Stimulated activated CD8-positive, alpha-beta memory T cell treated with anti-CD3 and anti-CD28 coated beads, Interleukin-12 subunit alpha, Interleukin-12 subunit beta, amount 100 ng/mL, for 24 hours (primary cell): ENCODE measurements around the gene CD1C.
"Not testable (repeated sequence)": the region's sequence is repeated elsewhere in the genome, so short reads cannot be mapped to it uniquely, and the experiment has no call there.

ENCODE experiments used
- DNase-seq: peaks from one replicate; pipeline ENCODE4 v3.0.0-alpha.2; 2020; ENCODE audit errors: extremely low read depth

CD1C gene

DNA sequence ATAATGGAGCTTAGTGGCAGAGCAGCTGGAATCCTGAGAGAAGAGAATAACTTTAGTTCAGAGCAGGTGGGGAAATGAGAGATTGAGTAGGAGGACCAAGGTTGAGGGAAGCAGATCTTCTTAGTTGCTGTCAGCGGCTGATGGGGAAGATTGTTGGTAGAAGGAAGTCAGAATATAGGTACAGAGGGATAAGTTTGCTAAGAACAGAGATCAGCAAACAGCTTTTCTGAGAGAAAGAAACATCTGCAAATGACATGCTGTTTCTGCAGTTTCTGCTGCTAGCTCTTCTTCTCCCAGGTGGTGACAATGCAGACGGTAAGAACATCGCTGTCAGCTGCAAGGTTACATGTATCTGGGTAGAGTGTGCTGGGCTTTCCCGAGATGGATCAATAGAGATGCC lies at the start of gene CD1C:
Gene CD1C (plus strand): TSS at position 113 of the 400 bp plus-strand sequence. CDS start 142 bp downstream, at position 255.
- DNase-seq: no peak

DNA sequence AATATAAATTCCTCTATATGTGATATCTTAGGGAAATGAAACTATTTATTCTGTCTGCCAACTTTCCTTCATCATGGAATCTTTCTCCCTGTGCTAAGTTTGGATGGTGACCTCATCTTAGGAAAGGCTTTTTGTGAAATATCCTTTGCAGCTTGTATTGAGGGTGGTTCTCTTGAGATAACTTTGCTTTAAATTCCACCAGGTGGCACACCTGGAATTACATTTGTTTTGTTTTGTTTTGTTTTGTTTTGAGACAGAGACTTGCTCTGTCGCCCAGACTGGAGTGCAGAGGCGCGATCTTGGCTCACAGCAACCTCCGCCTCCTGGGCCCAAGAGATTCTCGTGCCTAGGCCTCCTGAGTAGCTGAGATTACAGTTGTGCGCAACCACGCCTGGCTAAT lies 43.1 kb upstream of the CD1C start:
- no peak for DNase-seq

DNA sequence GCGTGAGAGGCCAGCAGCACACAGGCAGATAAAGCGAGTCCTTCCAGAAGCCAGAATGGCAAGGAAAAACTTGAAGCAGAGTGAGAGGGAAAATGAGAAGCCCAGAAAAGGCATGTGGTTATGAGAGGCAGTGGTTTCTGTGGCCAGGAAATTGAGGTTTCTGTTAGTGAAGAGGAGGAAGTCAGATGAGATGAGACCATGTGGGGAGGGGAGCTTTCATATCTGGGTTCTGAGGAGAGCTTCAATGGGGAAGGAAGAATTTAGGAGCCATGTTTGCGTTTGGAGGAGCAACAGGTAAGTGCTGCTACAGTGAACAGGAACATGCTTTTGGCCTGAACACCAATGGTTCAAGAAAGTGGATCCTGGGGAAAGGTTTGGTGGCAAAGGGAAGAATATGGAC lies 41.6 kb upstream of the CD1C start:
- peak; percentile 5 for DNase-seq

DNA sequence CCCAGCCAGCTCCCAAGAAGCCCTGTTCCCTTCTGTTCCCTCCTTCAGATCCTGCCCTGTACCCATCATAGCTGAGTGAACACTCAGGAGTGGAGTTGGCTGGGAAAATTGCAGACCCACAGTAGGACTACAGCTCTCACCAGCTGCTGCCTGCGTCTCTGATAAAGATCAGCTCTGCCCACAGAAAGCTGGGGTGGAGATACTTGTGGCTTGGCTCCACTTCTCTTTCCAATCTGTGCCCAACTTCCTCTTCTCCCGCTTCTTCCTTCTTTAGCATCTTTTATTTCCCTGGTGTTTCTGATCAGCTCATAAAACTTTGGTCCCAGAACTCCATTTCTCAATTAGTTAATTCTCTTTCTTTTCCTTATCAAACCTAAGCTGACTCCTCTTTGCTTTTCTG lies 41.0 kb upstream of the CD1C start:
- no peak for DNase-seq

DNA sequence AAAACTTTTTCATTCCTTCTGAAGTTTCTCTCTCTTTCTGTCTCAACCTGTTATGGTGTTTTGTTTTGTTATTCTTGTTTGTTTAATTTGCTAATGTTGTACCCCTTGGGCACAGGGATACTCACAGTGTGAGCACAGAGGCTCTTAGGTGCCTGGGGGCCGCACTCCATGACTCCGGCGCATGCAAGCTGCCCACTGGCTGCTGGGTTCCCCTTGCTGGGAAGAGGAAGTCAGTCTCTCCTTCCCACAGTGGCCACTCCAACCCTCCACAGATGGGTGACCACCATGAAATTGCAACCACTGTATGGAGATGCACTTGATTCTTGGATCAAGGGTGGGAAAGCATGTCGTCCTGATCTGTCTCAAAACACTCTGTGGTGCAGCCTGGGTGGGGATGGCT lies 40.1 kb upstream of the CD1C start:
- DNase-seq: no peak

DNA sequence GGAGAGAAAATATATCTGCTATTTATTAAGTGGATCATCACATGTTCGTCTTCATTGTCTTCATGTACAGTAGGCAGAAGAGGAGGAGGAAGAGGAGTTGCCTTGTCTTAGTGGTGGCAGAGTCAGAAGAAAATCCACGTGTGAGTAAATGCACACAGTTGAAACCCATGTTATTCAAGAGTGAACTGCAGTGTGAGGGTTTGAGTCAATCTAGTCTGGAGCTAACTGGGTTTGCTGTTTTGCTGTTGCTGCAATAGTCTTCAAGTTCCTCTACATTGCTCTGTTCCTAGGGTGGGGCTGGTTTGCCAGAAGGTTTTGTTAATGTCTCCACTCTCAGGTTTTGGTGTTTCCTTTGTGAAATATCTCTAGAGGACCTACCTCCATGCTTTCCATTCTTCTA lies 38.6 kb upstream of the CD1C start:
- no peak for DNase-seq

DNA sequence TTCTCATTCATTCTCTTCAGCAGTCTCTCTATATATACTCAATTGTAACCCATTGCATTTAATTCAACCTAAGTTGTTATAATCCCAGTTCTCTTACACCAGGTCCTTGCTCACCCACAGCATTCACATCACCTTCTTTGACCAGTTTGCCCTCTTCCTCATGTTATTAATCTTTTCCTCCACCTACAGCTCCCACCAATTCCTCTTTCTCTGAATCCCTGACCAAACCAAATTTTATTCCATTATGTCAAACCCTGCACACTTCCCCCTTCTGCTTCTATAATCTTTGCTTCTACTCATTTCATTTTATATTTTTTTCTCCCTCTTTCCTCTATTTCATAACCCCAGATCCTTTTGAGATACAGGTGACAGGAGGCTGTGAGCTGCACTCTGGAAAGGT lies 34.1 kb upstream of the CD1C start:
- DNase-seq: no peak

DNA sequence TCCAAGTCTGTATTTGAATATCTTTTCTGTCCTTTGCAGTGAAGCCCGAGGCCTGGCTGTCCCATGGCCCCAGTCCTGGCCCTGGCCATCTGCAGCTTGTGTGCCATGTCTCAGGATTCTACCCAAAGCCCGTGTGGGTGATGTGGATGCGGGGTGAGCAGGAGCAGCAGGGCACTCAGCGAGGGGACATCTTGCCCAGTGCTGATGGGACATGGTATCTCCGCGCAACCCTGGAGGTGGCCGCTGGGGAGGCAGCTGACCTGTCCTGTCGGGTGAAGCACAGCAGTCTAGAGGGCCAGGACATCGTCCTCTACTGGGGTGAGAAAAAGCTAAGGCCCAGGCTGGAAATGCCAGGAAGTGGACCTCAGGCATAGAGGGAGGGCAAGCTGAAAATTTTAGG lies 33.0 kb upstream of the CD1C start:
- not testable (repeated sequence) for DNase-seq

DNA sequence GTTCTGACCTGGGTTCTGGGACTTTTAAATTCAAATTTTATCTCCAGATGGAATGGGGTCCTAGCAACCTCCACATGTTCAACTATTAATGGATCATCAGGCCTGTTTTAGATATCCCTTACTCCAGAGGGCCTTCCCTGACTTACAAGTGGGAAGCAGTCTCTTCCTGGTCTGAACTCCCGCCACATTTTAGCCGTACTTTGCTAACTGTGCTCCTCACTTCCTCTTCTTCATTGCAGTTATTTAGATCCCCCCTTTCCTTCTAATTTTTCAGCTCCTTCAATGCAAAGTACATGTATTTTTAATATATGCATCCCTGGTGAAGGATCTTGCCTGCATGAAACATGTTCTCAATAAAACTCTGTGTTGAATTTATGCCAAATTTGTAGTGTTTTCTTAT lies 31.8 kb upstream of the CD1C start:
- DNase-seq: no peak

DNA sequence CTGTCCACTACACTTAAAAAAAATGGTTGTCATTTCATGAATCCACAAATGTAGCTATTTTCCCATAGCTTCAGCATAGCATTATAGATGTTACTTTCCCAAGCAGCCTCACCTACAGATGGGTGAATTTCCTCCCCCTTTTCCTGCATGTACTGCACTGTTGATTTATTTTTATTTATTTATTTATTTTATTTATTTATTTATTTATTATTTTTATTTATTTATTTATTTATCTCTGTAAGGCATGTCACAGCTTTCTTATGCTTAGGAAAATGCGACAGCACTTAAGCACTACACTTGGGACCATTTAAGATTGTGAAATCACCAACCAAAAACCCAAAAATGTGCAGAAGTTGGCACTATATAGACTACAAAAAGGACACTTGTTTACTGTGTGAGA lies 30.6 kb upstream of the CD1C start:
- DNase-seq: no peak

DNA sequence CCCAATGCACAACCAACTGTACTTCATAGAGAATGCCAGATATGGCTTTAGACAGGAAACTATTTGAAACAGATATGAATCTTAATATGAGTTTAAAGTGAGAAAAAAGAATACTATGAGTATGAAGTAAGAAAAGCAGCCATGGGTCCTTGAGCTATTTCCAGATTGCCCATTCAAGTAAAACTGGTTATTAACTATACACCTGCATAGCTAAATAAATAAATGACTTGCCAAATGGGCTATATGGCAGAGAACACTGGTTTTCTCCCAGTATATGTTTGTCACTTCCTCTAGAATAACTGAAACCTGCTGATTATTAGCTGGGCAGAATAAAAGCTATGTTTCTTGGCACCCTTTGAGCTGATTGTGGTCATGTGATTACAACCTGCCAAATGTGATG lies 17.0 kb upstream of the CD1C start:
- no peak for DNase-seq

DNA sequence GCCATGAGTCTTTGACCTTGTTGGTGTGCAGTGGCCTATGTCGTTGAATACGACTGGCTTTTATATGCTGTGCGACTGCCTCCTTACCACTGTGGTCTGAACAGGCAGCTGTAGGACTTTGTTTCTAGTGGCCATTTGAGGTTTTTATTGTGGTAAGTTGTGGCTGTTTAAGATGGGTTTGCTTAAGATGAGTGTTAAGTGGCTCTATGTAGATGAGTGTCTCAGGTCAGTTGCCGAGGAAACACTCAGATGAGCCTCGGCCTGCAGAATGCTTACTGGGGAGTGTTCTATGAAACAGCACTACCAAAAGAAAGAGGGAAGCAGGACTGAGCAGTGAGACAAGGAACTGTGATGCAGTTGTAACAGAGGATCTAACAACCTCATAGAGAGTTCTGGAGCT lies 14.9 kb upstream of the CD1C start:
- DNase-seq: no peak

DNA sequence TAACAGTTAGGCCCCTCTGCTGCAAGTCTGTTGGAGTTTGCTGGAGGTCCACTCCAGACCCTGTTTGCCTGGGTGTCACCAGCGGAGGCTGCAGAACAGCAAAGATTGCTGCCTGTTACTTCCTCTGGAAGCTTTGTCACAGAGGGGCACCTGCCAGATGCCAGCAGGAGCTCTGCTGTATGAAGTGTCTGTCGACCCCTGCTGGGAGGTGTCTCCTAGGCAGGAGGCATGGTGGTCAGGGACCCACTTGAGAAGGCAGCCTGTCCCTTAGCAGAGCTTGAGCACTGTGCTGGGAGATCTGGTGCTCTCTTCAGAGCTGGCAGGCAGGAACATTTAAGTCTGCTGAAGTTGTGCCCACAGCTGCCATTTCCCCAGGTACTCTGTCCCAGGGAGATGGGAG lies 7.3 kb upstream of the CD1C start:
- not testable (repeated sequence) for DNase-seq

DNA sequence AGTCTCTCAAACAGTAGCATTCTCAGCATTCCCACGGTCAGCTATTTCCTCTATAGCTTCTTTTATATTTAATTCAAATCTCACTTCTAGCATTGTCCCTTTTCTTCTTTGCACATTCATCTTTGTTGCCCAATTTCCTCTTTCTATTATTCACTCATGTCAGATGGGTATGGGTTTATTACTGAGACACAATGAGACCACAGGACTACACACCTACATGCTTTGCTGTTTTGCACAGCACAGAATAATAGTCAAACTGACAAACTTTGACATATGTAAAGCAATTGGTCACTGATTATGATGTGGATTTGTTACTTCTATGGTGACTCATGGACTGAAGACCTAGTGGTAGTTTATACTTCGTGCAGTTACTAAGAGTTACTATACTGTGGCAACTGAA lies 5.8 kb upstream of the CD1C start:
- DNase-seq: no peak

DNA sequence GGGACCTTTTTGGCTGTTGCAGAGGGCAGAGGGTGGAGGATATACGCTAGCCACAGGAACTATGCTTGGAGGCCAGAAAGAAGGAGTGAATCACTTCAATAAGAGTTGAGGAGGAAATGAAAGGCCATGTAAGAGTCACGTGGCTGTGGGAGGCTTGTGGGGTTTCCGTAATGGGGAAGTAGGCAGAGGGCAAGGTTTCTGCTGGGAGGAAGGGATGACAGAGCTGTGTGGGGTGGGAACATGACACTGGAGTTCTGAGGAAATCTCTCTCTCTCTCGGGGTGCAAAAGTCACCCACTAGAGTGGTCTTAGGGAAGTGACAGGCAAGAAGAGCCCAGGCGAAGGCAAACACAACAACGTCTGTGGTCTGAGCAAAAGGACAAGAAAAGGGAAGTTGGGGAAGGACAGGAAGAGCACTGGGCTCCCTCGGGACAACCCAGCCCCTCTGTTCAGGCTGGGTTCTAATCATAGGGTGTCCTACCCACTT lies 3.9 kb upstream of the CD1C start:
- DNase-seq: no peak

DNA sequence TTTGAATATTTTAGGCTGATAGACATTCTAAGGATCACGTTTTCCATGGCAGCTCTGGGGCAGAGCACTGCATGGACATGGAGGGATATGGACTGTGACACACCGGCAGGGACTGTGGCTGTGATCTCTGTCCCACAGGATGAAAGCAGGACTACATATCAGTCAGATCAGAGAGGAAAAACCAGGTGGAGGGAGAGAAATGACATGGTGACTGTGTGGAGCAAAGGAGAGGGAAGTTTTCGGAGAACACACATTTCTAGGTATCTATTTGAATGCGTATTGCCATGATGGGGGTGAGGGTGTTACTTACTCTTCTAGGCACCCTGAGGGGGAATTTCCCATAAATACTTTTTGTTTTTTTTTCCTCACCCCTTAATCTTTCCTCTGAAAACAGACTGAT lies 3.2 kb upstream of the CD1C start:
- no peak for DNase-seq

DNA sequence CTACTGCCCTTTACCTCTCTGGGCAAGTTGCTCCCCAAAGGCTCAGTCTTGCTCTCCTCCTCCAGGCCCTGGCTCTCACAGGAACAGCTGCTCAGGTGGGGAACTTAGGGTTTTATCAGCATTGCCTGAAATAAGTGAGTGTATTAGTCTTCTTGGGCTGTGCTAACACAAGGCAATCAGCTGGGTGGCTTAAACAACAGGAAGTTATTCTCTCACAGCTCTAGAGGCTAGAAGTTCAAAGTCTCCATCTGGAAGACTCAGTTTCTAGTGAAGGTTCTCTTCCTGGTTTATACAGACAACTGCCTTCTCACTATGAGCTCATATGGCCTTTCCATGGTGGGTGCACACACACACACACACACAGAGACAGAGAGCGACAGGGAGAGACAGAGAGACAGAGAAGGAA lies 2.8 kb upstream of the CD1C start:
- no peak for DNase-seq

DNA sequence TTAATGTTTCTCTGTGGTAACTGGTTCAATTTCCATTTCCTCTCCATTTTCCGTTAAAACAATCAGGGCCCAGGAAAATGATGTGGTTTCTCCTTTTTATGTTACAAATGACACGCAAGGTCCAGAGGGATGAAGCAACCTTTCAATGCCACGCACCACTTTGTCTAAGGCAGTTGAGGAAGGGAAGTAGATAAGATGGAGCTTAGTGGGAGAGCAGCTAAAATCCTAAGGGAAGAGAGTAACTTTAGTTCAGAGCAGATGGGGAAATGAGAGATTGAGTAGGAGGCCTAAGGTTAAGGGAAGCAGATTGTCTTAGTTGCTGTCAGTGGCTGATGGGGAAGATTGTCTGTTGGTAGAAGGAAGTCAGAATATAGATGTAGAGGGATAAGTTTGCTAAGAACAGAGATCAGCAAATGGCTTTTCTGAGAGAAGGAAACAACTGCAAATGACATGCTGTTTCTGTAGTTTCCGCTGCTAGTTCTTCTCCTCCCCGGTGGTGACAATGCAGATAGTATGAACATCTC lies 660 bp downstream of the CD1C start:
- DNase-seq: no peak

DNA sequence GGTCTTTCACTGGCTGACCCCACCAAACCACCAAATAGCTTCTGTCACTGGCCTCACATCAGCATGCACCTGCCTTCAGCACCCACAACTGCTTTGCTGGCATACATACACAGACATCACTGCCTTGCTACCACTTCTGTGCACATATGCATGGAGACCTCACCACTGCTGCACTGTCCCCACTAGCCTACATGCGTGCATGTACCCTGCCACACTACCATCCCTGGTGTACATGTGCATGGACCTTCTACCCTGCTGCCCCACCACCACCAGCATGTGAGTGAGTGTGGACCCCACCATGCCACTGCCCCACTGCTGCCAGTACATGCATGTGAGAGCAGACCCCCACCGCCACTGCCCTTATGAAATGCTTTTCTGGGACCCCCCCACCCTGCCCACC lies 6.1 kb downstream of the CD1C start:
- DNase-seq: no peak

DNA sequence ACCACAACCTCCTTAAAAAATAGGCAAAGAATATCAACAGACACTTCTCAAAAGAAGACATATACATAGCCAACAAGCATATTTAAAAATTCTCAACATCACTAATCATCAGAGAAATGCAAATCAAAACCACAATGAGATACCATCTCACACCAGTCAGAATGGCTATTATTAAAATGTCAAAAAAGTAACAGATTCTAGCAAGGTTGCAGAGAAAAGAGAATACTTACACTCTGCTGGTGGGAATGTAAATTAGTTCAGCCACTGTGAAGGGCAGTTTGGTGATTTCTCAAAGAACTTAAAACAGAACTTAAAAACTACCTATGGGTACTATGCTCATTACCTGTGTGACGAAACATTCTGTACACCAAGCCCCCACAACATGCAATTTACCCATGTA lies 20.9 kb downstream of the CD1C start:
- DNase-seq: no peak

DNA sequence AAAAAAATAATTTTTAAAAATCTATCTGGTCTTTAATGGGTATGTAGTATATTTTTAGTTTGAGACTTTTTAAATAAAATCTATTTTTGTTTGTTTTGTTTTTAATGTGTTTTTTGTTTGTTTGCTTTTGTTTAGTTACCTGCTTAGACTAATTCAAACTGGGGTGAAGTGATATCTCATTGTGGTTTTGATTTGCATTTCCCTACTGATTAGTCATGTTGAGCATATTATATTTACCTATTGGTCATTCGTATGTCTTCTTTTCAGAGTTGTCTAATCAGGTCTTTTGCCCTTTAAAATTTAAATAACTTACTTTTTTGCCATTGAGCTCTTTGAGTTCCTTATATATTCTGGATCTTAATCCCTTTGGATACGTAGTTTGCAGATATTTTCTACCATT lies 21.3 kb downstream of the CD1C start:
- DNase-seq: no peak

DNA sequence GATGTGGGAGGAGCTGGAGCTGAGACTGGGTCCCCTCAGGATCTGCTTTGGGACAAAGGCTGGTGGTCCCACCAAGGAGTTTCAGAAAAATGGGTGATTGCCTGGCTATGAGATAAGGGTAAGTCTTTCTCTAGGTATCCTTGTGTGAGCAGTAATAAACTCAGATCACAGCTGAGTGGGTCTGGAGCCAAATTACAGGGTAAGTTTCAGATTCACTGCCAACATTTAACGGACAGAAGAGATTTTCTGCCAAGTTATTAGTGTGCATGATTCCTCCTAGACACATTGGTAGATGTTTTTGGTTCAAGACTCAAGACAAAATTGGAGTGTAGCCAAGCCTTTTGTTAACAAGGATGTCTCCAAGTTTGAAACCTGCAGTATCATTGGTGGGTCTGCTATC lies 34.1 kb downstream of the CD1C start:
- no peak for DNase-seq

DNA sequence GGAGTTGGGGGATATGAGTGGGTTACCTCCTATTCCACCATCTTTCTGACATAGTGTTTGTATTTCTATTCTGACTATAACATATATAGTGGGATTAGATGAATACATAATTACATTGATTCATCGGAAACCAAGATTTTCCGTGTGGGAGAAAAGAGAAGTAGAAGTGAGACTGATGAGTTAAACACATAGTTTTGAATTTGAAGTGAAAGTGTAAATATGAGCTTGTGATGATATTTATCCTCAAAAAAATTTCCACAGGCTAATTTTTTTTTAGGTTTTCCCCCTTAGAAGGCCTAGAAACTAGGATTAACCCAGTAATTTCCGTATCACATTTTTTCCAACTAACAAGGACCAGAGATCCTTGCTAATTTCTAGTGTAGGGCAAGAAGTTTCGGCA lies 34.7 kb downstream of the CD1C start:
- DNase-seq: no peak

DNA sequence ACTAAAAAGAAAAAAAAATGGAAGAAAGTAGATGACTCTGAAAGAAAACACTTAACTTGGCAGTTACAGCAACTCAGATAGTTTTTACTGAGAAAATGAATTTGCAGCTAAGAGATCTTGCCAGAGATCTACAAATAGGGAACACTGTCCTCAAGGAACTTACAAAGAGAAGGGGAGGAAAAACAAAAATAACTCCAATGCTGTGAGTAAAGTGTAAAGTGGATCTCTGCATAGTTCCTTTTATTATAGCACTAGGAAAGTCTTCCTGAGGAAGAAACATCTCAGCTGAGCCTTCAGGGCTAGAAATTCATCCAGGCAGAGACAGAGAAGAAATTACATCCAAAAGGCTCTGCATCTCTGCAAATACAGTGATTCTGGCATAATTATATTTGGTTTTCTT lies 37.8 kb downstream of the CD1C start:
- no peak for DNase-seq

DNA sequence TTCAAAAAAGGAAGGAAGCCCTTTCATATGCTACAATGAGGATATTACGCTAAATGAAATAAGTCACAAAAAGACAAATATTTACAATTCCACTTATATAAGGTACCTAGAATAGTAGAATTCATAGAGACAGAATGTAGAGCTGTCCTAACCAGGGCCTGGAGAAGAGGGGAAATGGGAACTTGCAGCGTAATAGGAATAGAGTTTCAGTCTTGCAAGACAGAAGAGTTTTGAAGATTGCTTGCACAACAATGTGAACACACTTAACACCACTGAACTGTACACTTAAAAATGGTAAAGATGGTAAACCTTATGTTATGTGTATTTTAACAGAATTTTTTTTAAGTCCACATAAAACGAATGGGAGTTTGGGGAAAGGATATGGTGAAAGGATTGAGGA lies 38.7 kb downstream of the CD1C start:
- DNase-seq: no peak
